K562 (cell line): ENCODE measurements around the gene CAPN2.

Experiments used
- CEBPB ChIP-seq: fragments of 450-650 bp; IDR thresholded peaks from 2 replicates; pipeline ENCODE4 v1.6.1; 2016; ENCODE audit warnings: missing genetic modification characterization, missing compliant biosample characterization
- CREB3 ChIP-seq: fragments of 450-650 bp; conservative IDR thresholded peaks from 2 replicates; pipeline ENCODE4 v1.6.1; 2016; ENCODE audit warnings: missing genetic modification characterization, low read depth, mild to moderate bottlenecking, missing compliant biosample characterization, moderate library complexity
- CTCF ChIP-seq, 3 experiments: IDR thresholded peaks in 2 of 3; conservative IDR thresholded peaks in 1 of 3; 2 replicates each; pipeline ENCODE4 v1.5.1; 2011 to 2012; ENCODE audit warnings: low read length in 3 of 3, mild to moderate bottlenecking in 3 of 3, control low read depth in 2 of 3, improper control_type of control experiment in 1 of 3, inconsistent platforms in 1 of 3, low read depth in 1 of 3, mixed read lengths in 1 of 3, moderate library complexity in 1 of 3; ENCODE audit not compliant: insufficient read depth in 2 of 3
- FOSL1 ChIP-seq: fragments of 200-800 bp; sonication (Bioruptor generic); conservative IDR thresholded peaks from 2 replicates; pipeline ENCODE4 v1.6.1; 2016; ENCODE audit warnings: missing genetic modification characterization, missing compliant biosample characterization
- FOXA3 ChIP-seq, 2 experiments: fragments of 450-650 bp in 1 of 2; sonication (generic) in 1 of 2; formaldehyde crosslinking; IDR thresholded peaks in 1 of 2; conservative IDR thresholded peaks in 1 of 2; 2 replicates each; pipeline versions ENCODE4 v1.4.0 to v1.8.0; 2020 to 2022; ENCODE audit warnings: mild to moderate bottlenecking in 2 of 2, missing genetic modification reagents in 1 of 2
- GATA2 ChIP-seq: sonication (generic); formaldehyde crosslinking; IDR thresholded peaks from 2 replicates; pipeline ENCODE4 v1.4.0; 2020; ENCODE audit warnings: mild to moderate bottlenecking, missing genetic modification reagents
- JUNB ChIP-seq: fragments of 450-650 bp; formaldehyde crosslinking; conservative IDR thresholded peaks from 2 replicates; pipeline ENCODE4 v1.4.0; 2020; ENCODE audit warnings: mild to moderate bottlenecking
- NKRF ChIP-seq: fragments of 450-650 bp; IDR thresholded peaks from 2 replicates; pipeline ENCODE4 v1.6.1; 2016; ENCODE audit warnings: borderline replicate concordance
- POLR3A ChIP-seq: IDR thresholded peaks from 2 replicates; pipeline ENCODE4 v1.6.1; 2011; ENCODE audit warnings: borderline replicate concordance, mild to moderate bottlenecking, moderate library complexity; ENCODE audit not compliant: insufficient read length, insufficient read depth; ENCODE audit errors: extremely low read depth
- RBFOX2 ChIP-seq: fragments of 200-400 bp; formaldehyde crosslinking; IDR thresholded peaks from 2 replicates; pipeline ENCODE4 v1.6.1; 2017; ENCODE audit warnings: low read depth, mild to moderate bottlenecking, low read length, moderate library complexity
- REST ChIP-seq, 2 experiments: fragments of 450-650 bp; formaldehyde crosslinking in 1 of 2; IDR thresholded peaks; 2 replicates each; pipeline versions ENCODE4 v1.4.0 to v1.6.1; 2014 to 2020; ENCODE audit warnings: mild to moderate bottlenecking in 2 of 2, borderline replicate concordance in 1 of 2, low read depth in 1 of 2

- TF ChIP-seq POLR3A (no peak), CTCF (IDR thresholded peaks at IDR 0.05 in 2 of 3, conservative IDR thresholded peaks at IDR 0.05 in 1 of 3; ENCODE audit: insufficient read depth in 2 of 3, low read depth in 1 of 3, low read length in 3 of 3) (no peak), NKRF (no peak), FOXA3 (CRISPR knock-in tag; conservative IDR thresholded peaks at IDR 0.05 in 1 of 2, IDR thresholded peaks at IDR 0.05 in 1 of 2) (no peak), REST (IDR thresholded peaks at IDR 0.05; ENCODE audit: borderline replicate concordance) (no peak), REST (CRISPR knock-in tag; IDR thresholded peaks at IDR 0.05; ENCODE audit: low read depth) (no peak), GATA2 (no peak), CEBPB (tag) (no peak), CREB3 (tag) (no peak), JUNB (CRISPR knock-in tag) (no peak), RBFOX2 (no peak), FOSL1 (tag) (no peak)
Measured at GRCh38 chr1:223771469-223771813, 59.1 kb downstream of the CAPN2 start.
